Peyer's patch (tissue), 4 donors: ENCODE data around the gene DCN.

Experiments used
- CTCF ChIP-seq, 6 experiments: fragments of 450-650 bp in 4 of 6; fragments of 200-600 bp in 2 of 6; sonication (generic) in 1 of 6; IDR thresholded peaks; one replicate each; pipeline ENCODE4 v1.5.1; 2017 to 2019; ENCODE audit warnings: antibody characterized with exemption in 6 of 6, mild to moderate bottlenecking in 3 of 6, moderate library complexity in 1 of 6
- POLR2A ChIP-seq, 2 donors: fragments of 450-650 bp; IDR thresholded peaks; one replicate each; pipeline ENCODE4 v1.5.1; 2017; ENCODE audit warnings: antibody characterized with exemption in 2 of 2, mild to moderate bottlenecking in 2 of 2, moderate library complexity in 2 of 2

DNA sequence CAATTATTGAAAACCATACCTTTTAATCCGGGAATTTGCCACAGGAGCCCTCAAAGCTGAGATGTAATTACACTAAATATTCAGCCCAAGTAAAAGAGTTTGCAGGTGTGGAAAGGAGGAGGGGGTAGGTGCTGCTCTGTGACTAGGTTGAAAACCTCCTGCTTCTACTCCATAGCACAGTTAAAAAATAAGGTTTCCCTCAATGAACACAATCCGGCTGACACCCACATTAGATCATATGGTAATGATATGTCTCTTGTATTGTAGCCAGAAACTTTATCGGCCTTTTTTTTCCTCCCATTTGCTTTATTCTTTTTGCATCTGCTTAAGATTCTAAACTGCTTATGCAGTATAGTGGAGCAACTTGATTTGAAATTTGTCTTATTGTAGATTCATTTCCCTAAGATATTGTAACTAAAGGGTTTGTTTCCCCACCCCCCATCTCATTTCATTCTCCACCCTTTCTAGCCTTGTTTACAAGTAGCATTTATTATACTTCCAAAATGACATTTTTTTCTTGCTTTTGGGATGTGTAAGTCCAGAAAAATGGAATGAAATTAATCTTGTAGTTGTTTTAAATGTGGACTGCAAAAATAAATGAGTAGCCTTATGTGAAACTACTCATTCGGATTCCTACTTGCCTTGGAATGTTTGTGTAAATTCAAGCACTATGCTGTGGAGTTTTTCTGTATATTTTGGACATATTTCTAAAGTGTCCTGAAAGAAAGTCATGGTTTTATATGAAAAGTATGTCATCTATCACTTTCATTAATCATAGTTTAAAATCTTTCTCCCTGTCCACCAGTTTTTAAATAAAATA, at the start of gene DCN:
- no peak for TF ChIP-seq CTCF (IDR thresholded peaks at IDR 0.05)
- TF ChIP-seq POLR2A (IDR thresholded peaks at IDR 0.05) = no peak
